GM10266 (cell line): ENCODE measurements around the gene JAM2.

Experiments used
- DNase-seq: peaks from one replicate; pipeline ENCODE4 v3.0.0; 2012; ENCODE audit errors: extremely low spot score
- CTCF ChIP-seq: IDR thresholded peaks from 2 replicates; pipeline ENCODE4 v1.5.1; 2012; ENCODE audit warnings: mild to moderate bottlenecking, low read depth; ENCODE audit not compliant: control insufficient read depth, insufficient read depth; ENCODE audit errors: missing control alignments

JAM2 gene

DNA sequence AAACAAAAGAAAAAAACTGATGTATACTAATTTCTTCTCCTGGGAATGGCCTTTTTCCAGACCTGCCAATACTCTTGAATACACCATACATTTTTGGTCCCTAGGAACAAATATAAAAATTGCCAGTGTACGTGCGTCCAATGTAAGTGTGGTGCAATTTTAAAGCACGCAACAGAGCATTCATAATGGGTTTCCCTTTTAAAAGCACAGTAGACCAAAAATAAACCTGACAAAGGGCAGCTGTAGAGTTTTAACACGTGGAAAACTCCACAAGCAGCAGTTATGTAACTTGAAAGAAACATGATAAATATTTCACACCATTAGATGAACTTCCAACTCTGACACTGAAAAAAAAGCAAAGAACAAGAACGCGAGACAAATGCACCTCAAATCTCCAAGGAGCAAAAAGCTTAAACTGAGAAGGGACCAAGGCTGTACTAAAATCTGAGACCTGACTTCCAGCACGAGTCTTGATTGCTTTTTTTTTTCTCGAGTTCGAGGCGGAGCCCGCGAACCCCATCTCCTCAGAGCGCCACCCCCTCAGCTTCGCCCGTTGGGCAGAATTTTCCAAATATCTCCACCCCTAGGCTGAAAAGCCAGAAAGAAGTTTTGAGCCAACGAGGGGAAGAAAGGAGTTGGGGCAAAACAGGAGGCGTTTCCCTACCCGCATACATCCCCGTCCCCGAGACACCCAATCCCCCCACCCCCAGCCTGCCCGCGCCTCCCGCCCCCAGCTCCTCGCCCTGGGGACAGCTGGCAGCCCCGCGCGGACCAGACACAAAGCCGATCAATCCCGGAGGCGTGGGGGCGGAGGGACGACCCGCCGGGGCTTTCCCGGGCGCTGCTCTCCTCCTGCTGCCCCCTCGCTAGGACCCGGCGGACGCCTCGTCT is at the start of gene JAM2:
JAM2 (plus strand) TSS at position 599 of the 891 bp plus-strand sequence. CDS start 564 bp downstream, outside the sequence.
- peak; percentile 71 for DNase-seq
- TF ChIP-seq CTCF: no peak

DNA sequence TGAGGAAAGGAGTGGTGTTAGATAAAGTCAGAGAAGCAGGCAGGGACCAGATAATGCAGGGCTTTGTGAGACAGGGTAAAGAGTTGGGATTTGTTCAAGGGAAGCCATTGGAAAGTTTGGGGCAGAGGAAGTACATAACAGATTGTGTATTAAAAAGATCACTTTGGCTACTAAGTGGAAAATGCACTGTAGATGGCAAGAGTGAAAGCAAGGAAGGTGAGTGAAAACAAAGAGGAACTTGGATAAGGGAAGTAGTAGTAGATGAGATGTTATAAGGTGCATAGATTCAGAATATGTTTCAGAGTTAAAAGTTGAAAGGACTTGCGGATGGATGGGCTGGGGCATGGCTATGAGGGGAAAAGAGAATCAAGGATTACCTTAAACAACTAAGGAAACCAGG is 49.2 kb upstream of the JAM2 start:
- no peak for TF ChIP-seq CTCF
- no peak for DNase-seq

DNA sequence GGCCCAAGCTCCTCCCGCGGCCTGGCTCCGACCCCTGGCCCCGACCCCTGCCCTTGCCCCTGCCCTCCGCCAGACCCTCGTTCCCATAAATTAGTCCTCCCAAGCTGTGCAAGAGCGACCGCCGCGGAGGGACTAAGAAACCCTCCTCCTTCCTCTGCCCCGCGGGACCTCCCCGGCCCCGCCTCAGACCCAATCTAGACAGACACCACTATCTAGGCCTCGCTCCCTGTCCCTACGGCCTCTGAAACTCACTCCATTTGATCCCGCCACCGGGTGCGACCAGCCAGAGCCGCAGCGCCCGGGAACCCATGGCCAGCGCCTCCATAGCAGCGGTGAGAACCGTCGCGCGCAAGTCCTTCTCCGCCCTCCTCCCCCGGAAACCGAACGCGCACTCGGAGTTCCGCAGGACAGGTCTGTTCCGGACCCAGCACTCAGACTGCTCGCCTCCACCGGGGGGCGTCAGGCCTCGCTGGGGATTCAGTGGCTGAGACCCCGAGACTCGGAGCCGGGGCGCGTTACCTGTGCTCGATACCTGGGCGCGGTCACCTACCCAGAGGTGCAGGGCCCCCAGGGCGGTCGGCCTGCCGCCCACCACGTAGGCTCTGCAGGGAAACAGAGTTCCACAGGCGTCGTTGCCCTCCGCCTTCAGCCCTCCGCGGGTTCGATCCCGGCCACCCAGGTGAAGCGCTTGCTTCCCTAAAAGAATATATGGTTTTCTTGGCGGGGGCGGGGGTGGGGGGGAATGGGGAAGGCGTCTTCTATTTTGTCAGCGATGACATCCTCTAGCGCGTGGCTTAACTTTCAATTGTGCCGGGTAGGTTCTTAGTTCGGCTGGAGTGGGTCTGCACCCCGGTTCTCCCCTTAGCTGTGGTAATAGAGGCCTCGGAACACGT is 31.7 kb upstream of the JAM2 start, which contains the start of gene MRPL39:
MRPL39 (minus strand) TSS at position 331 of the 893 bp plus-strand sequence; CDS start at position 325, 6 bp downstream.
- TF ChIP-seq CTCF: peak; percentile 91
- peak; percentile 87 for DNase-seq

DNA sequence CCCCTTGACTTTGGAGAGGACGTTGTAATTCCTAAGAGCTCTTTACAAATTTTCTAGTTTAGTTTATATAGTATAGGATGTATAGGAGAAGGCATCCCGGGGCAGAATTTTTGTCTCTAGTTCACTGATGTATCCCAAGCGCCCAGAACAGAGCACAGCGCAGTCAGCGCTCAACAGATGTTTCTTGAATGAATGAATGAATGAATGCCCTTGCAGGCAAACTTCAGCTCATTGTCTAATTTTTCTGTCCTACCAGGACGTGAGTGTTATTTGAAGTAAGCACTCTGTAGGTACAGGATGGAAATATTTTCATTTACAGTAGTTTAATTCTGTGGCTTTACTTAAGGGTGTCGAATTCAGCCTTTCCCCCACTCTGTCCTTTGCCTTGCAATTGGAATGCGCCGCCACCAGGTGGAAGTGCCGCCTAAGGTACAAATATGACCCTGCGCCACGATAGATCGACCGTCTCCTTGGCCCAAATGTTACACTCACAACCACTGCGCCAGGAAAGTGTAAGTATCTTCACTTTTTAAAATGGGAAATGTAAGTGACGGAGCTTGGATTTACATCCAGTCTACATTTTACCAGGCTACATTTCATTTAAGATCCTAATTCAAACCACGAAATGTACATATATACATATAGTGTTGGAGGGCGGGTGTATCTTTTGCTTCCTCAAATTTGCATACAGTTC is 30.9 kb upstream of the JAM2 start:
- peak; percentile 91 for TF ChIP-seq CTCF
- peak; percentile 79 for DNase-seq

GRCh38 chr21:25614441-25614840 is 24.6 kb upstream of the JAM2 start:
- no peak for DNase-seq
- TF ChIP-seq CTCF: no peak

DNA sequence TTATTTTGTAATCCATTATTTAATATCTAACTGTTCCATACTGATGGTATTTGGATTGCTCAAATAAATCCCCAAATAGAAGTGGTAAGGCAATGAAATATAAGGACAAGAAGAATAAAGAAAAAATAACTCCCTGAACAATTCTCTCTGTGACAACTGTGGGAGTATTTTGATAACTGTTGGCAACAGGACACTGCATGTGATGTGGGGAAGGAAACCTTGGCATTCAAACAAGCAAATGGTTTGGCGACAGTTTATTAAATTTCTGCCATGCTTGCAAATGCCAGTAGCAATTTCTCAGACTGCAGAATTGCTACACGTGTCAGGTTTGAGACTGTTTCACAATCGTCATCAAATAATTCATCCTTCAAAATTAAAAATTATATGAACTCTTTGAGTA is 23.2 kb upstream of the JAM2 start:
- TF ChIP-seq CTCF: no peak
- no peak for DNase-seq
